Hepatocyte (in vitro differentiated cells): ENCODE results near the gene MTX3. TPM values are rescaled to one million over a fixed set of nuclear protein-coding genes. Genes with fewer than 3 reads are reported as not detected.

Experiments used
- DNase-seq: peaks from one replicate; pipeline ENCODE4 v3.0.0-alpha.2; 2016; ENCODE audit warnings: low spot score
- H2AFZ ChIP-seq: fragments of 200-600 bp; sonication (generic); 2 replicates; pipeline ENCODE4 v1.6.0; 2016; ENCODE audit warnings: antibody characterized with exemption, mild to moderate bottlenecking
- H3K27ac ChIP-seq: fragments of 200-600 bp; sonication (generic); 2 replicates; pipeline ENCODE4 v1.5.1; 2016; ENCODE audit warnings: mild to moderate bottlenecking
- H3K27me3 ChIP-seq: fragments of 200-600 bp; sonication (generic); 2 replicates; pipeline ENCODE4 v1.6.1; 2016
- H3K36me3 ChIP-seq: fragments of 200-600 bp; sonication (generic); replicated peaks from 2 replicates; pipeline ENCODE4 v1.5.1; 2016; ENCODE audit warnings: low read depth; ENCODE audit not compliant: insufficient read depth
- H3K4me1 ChIP-seq: fragments of 200-600 bp; sonication (generic); 2 replicates; pipeline ENCODE4 v1.5.1; 2016; ENCODE audit warnings: mild to moderate bottlenecking, moderate library complexity; ENCODE audit not compliant: insufficient read depth
- H3K4me2 ChIP-seq: fragments of 200-600 bp; sonication (generic); 2 replicates; pipeline ENCODE4 v1.6.0; 2016
- H3K4me3 ChIP-seq: fragments of 200-600 bp; sonication (generic); 2 replicates; pipeline ENCODE4 v1.5.1; 2016; ENCODE audit warnings: mild to moderate bottlenecking
- H3K79me2 ChIP-seq: fragments of 200-600 bp; sonication (generic); 2 replicates; pipeline ENCODE4 v1.6.0; 2017; ENCODE audit warnings: mild to moderate bottlenecking
- H3K9me2 ChIP-seq: fragments of 200-600 bp; sonication (generic); replicated peaks from 2 replicates; pipeline ENCODE4 v1.6.0; 2017; ENCODE audit warnings: mild to moderate bottlenecking; ENCODE audit not compliant: insufficient read depth
- H3K9me3 ChIP-seq: fragments of 200-600 bp; sonication (generic); 2 replicates; pipeline ENCODE4 v1.5.1; 2016; ENCODE audit warnings: low read depth, mild to moderate bottlenecking
- H4K20me1 ChIP-seq: fragments of 200-600 bp; sonication (generic); 2 replicates; pipeline ENCODE4 v1.6.0; 2016; ENCODE audit warnings: mild to moderate bottlenecking; ENCODE audit not compliant: insufficient read depth, poor library complexity, severe bottlenecking
- CTCF ChIP-seq: fragments of 200-600 bp; sonication (generic); IDR thresholded peaks from 2 replicates; pipeline ENCODE4 v1.5.1; 2016; ENCODE audit warnings: antibody characterized with exemption, mild to moderate bottlenecking; ENCODE audit not compliant: poor library complexity
- EZH2 ChIP-seq: fragments of 200-600 bp; sonication (generic); IDR thresholded peaks from 2 replicates; pipeline ENCODE4 v1.6.1; 2016; ENCODE audit warnings: antibody characterized with exemption, mild to moderate bottlenecking, borderline replicate concordance
- EZH2phosphoT487 ChIP-seq: fragments of 200-600 bp; sonication (generic); IDR thresholded peaks from one replicate; pipeline ENCODE4 v1.6.1; 2018; ENCODE audit warnings: antibody characterized with exemption, mild to moderate bottlenecking, low read depth, moderate library complexity; ENCODE audit not compliant: unreplicated experiment, severe bottlenecking
- WGBS: methylation state at CpG from one replicate; pipeline ENCODE4 v1.1.6; 2016; ENCODE audit warnings: low lambda C conversion rate; ENCODE audit errors: missing lambda C conversion rate; 5-methylcytosine and 5-hydroxymethylcytosine counted together
- polyA plus RNA-seq: library from polyadenylated mRNA; unstranded; fragments of >200 nt; fragmentation: Nextera tagmentation; extraction: Ambion mirVana; gene quantifications from 2 replicates; pipeline ENCODE4 v1.2.1, GENCODE V29; 2016
- total RNA-seq: library from RNA; depleted of rRNA; stranded (reverse); fragments of >200 nt; gene quantifications from 2 replicates; pipeline ENCODE4 v1.2.3, GENCODE V29; 2014

MTX3 gene
- total and polyA plus RNA-seq, 2 experiments from 2014 or later: 4.0 to 18.7 TPM

GRCh38 chr5:79963261-79964061 is 27.6 kb downstream of the MTX3 start:
- Histone ChIP-seq H3K4me3 (no peak overlapping the region), H3K36me3 (no peaks in the 10 kb centered on the region), H3K4me2 (no peak overlapping the region), H3K4me1 (no peaks in the 10 kb centered on the region), H3K9me3 (no peaks in the 10 kb centered on the region), H3K27me3 (no peaks in the 10 kb centered on the region), H3K79me2 (no peaks in the 10 kb centered on the region), H3K27ac (peak overlapping the region; percentile 33), H2AFZ (no peak overlapping the region), H3K9me2 (no peaks in the 10 kb centered on the region), H4K20me1 (no peaks in the 10 kb centered on the region)
- 65% methylated on average over 10 of the region's 10 CpGs for WGBS
- TF ChIP-seq EZH2phosphoT487 (no peak), EZH2 (no peak), CTCF (no peak)
- no peak for DNase-seq

- H4K20me1 ChIP-seq: no peaks in the 10 kb centered on the region
- DNase-seq: no peak
- no peaks in the 10 kb centered on the region for H3K36me3 ChIP-seq
- H3K27me3 ChIP-seq: no peaks in the 10 kb centered on the region
- WGBS: 84% methylated on average over 11 of the region's 11 CpGs
- H3K9me2 ChIP-seq: no peaks in the 10 kb centered on the region
- no peak overlapping the region for H2AFZ ChIP-seq
- H3K4me1 ChIP-seq: no peaks in the 10 kb centered on the region
- peak overlapping the region; percentile 33 for H3K27ac ChIP-seq
- no peaks in the 10 kb centered on the region for H3K79me2 ChIP-seq
- no peak for TF ChIP-seq CTCF
- no peak overlapping the region for H3K4me2 ChIP-seq
- no peak overlapping the region for H3K4me3 ChIP-seq
- H3K9me3 ChIP-seq: no peaks in the 10 kb centered on the region
Measured at GRCh38 chr5:79962575-79963222, 28.4 kb downstream of the MTX3 start.

DNA sequence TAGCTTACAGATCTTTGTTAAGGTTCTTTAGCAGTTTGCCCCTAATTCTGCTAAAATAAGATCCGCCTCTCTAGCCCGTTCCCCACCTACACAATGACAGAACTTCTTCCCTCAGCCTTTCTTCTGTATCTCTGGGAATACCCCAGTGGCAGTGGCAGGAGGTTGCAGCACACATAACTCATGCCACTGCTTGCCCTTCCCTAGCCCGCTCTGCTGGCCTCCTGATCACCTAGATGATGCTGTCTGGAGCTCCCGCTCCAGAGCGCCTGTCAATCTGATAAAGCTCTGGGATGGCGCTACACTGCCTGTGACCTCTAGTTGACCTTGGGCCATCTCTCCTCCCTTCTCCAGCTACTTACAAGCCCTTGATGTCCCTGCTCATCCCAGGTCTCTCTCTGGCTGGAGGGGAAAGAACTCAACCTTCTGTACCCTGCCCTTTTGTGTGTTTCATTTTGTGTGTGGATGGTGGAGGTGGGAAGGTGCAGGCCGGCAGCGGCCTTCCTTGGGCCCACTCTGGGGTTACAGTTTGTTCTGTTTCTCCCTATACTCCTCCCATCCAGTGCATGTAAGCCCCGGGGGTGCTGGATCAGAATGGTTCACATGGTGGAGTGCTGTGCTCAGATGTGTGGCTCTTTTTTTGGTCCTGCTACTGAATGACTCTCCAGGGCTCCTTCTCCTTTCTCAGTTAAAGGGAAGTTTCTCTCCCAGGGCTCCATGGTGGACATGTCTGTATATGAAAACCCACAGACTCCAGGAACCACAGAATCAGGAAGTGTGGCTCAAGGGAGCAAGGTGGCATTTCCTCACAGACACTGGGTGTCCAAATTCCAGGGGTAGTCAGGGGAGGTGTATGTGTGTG is 29.1 kb downstream of the MTX3 start:
- no peaks in the 10 kb centered on the region for H3K4me1 ChIP-seq
- WGBS: 80% methylated on average over 9 of the region's 9 CpGs
- H3K4me3 ChIP-seq: no peak overlapping the region
- no peaks in the 10 kb centered on the region for H3K27me3 ChIP-seq
- H3K4me2 ChIP-seq: no peak overlapping the region
- no peak overlapping the region for H2AFZ ChIP-seq
- no peaks in the 10 kb centered on the region for H3K9me2 ChIP-seq
- no peak for TF ChIP-seq EZH2phosphoT487
- no peak for TF ChIP-seq EZH2
- TF ChIP-seq CTCF: no peak
- no peak for DNase-seq
- no peaks in the 10 kb centered on the region for H3K79me2 ChIP-seq
- no peaks in the 10 kb centered on the region for H3K9me3 ChIP-seq
- no peaks in the 10 kb centered on the region for H4K20me1 ChIP-seq
- no peaks in the 10 kb centered on the region for H3K36me3 ChIP-seq
- H3K27ac ChIP-seq: no peak overlapping the region
